Endometrial microvascular endothelial cells (primary cell): Measurements from ENCODE around the gene PRRT3. TPM values are rescaled to one million over a fixed set of nuclear protein-coding genes. Genes with fewer than 3 reads are reported as not detected.
"Not testable (repeated sequence)": the region's sequence is repeated elsewhere in the genome, so short reads cannot be mapped to it uniquely, and the experiment has no call there.

Source experiments
- in situ Hi-C: cut with HindIII; loops from 2 replicates; pipeline ENCODE4 v1.10.0; 2017; ENCODE audit warnings: low sequenced_read_pairs, low pct_unique_long_range_greater_than_20kb; ENCODE audit errors: inconsistent ontology term
- total RNA-seq: library from RNA; depleted of rRNA; stranded (reverse); fragments of >200 nt; gene quantifications from one replicate; pipeline ENCODE4 v1.2.3, GENCODE V29; 2015; ENCODE audit errors: inconsistent ontology term

The PRRT3 gene
- total RNA-seq, 1 donor from 2014 or later: 0.93 TPM

DNA sequence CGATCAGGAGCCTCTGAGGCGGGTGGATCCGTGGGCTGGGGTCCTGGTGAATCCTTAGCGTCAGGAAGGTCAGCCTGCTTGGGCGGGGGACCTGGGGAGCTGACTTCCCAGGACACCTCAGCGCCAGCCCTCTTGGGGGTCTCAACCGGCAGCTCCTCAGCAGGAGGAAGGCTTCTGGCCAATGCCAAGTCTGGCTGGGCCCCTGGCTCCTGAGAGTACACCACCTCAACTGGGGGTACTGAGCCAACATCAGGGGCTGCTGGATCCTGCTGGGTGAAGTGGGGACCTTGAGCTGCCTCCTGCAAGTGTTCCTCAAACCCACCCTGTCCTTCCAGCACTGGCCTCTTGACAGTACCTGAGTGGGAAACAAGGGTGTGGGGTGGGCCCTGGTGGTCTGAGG lies 3.1 kb downstream of the PRRT3 start:
- in situ Hi-C loops: no loop called here

DNA sequence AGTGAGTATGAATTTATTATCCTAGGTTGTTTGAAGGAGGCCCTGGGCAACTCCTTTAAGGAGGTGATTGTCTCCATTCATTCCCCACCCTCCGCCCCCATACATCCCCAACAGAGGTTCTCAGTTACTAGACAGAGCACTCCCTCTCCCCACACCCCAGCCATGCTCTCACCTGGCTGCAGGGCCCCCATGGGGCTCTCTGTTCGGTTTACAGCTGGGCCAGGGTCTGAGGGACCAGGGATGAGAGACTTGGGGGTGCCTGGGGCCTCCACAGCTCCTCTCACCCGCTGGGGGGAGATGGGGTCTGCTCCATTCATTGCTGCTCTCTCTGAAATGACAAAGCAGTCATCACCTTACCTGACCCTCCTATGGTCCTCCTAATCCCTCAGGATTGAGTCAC lies 3.6 kb downstream of the PRRT3 start:
- in situ Hi-C loops: no loop called here

DNA sequence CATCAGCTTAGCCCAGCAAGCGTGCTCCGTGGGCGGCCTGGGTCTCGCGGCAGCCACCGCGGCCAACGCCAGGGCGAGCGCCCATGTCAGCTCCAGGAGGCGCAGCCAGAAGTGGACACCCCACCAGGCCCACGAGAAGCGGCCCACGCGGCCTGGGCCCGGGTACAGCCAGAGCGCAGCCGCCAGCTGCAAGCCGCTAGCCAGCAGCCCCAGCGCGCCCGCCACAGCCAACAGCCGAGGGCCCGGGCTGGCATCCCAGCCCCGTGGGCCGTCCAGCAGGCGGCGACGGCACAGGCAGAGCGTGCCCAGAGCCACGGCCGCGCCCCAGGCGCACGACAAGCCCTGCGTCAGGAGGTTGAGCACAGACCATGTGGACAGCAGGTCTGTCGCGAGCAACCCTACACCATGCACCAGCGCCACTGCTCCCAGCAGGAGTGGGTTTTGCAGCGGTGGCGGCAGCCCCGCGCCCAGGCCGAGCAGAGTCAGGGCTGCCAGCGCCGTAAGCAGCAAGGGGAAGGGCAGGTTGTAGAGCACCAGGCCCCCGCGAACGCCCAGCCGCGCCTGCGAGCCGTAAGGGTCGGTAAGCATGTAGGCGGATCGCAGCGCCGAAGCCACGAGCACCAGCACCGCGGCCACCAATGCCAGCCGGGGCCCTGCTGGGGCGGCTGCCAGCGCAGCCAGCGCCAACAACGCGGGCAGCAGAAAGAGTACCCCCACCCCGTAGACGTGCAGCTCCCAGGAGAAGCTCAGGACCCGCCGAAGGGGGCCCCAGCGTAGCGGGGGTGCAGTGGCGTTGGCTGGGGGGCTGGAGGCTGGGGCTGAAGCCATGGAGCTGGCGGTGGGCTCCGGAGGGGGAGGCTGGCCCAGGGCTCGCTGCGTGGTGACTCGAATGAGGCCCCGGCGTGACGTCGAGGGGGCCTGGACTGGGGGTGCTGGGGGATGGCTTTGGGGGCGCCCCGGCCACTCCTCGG lies 4.9 kb downstream of the PRRT3 start:
- in situ Hi-C loops: no loop called here

DNA sequence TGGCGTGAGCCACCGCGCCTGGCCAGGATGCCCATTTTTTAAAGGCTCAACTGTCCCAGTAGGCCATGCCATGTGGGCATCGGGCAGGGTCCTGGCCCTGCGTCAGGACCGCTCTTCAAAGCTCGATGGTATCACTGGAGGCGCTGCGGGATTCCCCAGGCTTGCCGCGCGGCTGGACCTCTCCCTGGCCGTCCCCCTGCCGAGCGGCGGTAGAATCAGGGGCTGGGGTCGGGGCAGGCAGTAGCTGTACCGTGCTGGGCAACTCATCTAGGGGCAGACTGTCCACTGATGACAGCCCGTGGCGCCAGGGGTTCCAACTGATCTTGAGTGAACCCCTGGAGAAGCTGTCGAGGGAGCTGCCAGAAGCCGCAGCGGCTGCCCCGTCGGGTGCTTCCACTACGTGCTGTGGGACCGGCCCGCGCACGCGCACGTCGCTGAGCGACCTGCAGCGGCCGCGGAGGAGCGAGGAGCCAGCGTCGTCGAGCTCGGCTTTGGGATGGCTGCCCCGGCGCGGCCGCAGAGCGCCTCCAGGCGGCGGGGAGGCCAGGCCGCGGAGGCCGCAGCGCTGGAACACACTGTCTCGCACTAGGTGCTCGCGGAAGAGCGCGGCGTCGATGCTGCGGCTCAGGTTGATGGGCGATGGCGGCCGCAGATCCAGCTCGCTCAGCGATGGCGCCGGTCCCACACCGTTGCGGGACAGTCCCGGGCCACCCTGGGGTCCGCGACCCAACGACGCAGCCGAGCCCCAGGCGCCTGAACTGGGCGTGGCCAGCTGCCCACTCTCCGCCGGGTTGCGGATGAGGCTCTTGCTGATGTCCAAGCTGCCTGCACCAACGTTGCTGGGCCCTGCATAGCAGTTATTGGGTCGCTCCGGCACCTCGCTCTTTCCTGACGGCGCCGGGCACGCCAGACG lies 5.8 kb downstream of the PRRT3 start:
- in situ Hi-C loops: no loop called here

DNA sequence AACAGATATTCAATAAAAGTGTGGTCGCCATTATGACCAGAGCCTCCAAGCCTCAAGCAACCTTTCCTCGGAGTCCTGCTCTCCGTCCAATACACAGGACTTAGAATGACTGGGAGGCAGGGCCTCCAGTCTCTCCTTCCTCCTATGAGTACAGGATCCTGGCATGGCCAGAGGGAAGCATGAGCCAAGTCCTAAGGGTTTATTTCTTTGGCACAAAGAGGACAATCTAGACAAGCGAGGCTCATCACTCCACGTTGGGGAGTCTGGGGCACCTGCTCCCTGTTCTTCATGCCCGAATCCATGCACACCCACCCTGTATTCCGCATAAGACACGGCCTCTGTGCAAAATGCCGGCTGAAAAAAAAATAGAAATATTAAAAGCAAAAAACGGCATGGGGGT lies 6.8 kb downstream of the PRRT3 start:
- in situ Hi-C loops: no loop called here

DNA sequence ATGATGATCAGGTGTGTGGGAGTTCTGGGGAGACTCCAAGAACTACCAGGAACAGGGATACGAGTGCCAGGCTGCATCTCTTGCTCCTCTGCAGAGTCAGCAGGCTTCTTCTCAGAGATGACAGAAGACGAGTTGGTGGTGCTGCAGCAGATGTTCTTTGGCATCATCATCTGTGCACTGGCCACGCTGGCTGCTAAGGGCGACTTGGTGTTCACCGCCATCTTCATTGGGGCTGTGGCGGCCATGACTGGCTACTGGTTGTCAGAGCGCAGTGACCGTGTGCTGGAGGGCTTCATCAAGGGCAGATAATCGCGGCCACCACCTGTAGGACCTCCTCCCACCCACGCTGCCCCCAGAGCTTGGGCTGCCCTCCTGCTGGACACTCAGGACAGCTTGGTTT lies 7.9 kb downstream of the PRRT3 start:
- in situ Hi-C loops: no loop called here

DNA sequence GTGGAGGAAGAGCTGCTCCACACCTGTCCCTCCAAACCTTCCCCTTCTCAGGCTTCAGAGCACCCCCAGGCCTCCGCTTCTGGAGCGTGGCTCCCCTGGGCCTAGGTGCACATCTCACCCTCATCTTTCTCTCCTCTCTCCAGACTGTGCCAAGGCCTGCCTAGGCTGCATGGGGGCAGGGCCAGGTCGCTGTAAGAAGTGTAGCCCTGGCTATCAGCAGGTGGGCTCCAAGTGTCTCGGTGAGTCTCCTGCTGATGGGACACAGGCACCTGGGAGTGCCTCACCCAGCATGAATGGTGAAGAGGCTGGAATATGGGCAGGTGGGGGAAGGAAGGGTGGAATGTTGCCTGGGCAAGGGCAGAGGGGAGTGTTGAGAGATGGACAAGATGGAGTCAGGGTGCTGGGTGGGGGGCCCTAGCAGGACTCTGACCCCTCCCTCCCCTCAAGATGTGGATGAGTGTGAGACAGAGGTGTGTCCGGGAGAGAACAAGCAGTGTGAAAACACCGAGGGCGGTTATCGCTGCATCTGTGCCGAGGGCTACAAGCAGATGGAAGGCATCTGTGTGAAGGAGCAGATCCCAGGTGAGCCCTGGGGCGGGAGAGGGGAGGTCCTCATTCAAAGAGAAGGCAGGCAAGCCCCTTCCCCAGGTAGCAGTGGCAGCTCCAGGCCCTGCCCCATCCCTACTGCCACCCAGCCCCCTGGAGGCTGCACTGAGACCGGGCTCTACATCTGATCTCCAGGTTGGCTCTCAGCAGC lies 9.1 kb downstream of the PRRT3 start:
- in situ Hi-C loops: no loop called here

DNA sequence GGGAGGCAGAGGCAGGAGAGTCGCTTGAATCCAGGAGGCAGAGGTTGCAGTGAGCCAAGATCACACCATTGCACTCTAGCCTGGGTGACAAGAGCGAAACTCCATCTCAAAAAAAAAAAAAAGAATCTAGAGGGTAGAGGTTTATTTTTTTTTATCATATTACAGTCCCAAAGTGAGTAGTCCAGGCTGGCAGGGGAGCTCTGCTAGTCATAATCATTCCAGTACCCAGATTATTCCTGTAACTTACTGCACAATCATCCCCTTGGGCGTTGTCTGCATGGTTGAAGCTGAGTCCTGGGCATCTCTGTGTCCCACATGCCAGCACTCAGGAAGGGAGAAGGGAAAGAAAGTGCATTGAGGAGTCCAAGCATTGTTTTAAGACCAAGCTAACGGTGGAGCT lies 10.0 kb downstream of the PRRT3 start:
- in situ Hi-C loops: no loop called here

DNA sequence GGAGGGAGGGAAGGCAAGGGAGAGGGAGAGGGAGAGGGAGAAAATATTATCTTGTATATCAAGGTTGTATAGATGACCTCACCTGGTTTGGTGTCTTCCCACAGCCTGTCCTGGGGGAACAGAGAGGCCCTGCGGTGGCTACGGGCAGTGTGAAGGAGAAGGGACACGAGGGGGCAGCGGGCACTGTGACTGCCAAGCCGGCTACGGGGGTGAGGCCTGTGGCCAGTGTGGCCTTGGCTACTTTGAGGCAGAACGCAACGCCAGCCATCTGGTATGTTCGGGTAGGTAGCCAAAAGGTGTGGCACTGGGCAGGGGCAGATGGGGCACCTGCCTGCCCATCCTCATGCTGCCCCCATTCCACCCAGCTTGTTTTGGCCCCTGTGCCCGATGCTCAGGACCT lies 11.5 kb downstream of the PRRT3 start:
- in situ Hi-C loops: no loop called here

DNA sequence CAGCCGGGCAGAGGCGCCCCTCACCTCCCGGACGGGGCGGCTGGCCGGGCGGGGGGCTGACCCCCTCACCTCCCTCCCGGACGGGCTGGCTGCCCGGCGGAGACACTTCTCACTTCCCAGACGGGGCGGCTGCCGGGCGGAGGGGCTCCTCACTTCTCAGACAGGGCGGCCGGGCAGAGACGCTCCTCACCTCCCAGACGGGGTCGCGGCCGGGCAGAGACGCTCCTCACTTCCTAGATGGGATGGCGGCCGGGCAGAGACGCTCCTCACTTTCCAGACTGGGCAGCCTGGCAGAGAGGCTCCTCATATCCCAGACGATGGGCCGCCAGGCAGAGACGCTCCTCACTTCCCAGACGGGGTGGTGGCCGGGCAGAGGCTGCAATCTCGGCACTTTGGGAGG lies 12.3 kb downstream of the PRRT3 start:
- in situ Hi-C loops: not testable (repeated sequence)

DNA sequence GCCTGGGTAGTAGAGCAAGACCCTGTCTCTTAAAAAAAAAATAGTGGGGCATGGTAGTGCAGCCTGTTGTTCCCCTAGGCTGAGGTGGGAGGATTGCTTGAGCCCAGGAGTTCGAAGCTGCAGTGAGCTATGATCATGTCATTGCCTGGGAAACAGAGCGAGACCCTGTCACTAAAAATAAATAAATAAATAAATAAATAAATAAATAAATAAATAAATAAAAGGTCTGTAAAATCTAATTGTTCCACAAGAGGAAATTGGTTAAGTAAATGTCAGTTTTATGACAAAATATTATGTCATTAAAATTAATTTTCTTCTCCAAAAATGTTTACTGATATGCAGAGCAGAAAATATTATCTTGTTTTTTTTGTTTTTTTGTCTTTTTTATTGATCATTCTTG lies 13.2 kb downstream of the PRRT3 start:
- in situ Hi-C loops: no loop called here

DNA sequence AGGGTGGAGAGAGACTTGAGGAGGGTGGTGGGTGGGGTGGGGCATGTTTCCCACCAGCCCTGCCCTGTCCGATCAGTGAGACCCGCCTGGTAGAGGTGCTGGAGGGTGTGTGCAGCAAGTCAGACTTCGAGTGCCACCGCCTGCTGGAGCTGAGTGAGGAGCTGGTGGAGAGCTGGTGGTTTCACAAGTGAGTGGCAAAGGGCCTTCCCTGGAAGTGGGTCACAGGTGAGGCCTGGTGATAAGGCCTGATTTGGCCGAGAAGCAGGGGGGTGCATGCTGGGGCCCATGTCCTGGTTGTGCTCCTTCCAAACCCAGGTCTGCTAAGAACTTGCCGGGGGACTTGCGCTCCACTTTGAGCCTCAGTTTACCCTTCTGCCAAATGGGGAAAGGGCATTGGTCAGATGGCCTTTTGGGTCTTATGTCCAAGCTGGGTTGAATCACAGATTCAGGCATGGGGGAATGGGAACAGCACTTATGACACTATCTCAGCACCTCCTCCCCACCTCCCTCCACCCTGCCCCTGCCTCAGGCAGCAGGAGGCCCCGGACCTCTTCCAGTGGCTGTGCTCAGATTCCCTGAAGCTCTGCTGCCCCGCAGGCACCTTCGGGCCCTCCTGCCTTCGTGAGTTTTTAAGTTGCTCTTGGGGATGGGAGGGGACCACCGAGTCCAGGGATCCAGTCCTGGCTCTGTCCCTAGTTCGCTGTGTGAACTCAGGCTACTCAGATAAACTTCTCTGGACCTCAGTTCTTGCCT lies 14.5 kb downstream of the PRRT3 start:
- in situ Hi-C loops: no loop called here

DNA sequence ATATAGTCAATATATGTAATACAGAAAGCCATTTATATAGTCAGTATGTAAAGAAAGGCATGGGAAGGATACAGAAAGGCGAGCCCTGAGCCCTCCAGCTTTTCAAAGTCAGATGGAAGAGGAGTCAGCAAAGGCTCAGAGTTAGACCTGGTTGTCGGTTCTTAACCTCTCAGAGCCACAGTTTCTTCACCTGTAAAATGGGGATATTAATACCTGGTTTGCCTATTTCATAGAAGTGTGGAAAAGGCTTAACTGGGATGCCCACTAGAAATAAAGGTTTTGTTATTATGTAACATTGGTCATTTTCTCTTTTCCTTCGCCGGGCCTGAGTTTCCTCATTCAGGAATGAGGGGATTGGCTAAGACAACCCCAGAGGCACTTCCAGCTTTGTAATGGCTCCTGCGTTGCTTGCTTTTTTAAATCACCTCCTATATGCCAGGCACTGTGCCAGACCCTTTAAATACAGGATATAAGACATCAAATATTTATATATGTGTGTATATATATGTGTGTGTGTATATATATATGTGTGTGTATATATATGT lies 16.2 kb downstream of the PRRT3 start:
- in situ Hi-C loops: no loop called here

DNA sequence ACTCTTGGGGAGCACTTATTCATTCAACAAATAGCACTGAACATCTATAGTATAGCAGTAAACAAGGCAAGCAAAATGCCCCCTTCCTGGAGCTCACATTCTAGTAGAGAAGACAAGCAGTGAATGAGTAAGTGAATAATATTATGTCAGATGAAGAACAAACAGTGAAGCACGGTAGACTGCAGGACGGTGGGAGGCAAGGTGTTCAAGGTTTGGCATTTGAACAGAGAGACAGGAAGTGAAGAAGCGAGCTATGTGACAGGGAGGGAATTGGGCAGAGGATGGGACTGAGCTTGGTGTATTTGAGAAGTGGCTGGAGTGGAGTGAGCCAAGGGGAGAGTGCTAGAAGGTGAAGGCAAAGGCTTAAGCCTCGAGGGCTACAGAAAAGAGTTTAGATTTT lies 17.2 kb downstream of the PRRT3 start:
- in situ Hi-C loops: no loop called here

DNA sequence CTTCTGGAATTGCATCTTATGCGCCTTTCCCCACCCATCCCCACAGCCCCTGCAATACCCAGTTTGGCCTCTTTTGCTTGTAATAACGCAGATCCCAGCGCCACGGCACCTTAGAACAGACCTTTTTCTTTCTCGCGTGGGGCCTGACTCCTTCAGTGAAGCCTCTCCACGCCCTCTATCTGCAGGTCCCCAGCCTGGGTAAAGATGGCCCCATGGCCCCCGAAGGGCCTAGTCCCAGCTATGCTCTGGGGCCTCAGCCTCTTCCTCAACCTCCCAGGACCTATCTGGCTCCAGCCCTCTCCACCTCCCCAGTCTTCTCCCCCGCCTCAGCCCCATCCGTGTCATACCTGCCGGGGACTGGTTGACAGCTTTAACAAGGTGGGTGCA lies 18.0 kb downstream of the PRRT3 start:
- in situ Hi-C loops: no loop called here

DNA sequence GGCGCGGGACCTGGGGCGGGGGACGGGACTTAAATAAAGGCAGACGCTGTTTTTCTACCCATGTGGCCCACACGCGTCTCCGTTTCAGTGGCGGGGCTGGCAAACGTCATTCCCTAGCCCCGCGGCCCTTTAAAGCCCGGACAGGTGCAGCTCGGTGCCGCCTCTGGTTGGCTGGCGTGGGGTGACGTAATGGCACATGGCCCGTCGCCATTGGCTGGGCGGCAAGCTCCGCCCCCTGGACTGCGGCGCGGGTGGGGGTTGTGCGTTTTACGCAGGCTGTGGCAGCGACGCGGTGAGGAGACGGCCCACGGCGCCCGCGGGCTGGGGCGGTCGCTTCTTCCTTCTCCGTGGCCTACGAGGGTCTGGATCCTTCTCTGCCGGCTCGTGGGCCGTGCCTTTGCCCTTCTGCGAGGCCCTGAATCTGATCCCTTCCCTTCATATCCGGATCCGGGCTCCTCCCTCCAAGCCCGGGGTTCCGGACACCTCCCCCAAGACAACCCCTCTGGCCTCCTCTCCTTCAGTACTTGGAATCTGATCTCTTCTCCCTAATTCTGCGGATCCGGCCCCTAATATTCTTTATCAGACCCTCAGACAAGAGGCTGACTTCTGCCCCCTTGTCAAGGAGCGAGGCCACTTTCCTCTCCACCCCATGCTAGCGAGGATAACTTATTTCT lies 18.5 kb downstream of the PRRT3 start, which contains the start of gene CRELD1:
CRELD1 (plus strand) TSS at position 274 of the 674 bp plus-strand sequence. CDS start 605 bp downstream, outside the sequence.
- in situ Hi-C loops: no loop called here

DNA sequence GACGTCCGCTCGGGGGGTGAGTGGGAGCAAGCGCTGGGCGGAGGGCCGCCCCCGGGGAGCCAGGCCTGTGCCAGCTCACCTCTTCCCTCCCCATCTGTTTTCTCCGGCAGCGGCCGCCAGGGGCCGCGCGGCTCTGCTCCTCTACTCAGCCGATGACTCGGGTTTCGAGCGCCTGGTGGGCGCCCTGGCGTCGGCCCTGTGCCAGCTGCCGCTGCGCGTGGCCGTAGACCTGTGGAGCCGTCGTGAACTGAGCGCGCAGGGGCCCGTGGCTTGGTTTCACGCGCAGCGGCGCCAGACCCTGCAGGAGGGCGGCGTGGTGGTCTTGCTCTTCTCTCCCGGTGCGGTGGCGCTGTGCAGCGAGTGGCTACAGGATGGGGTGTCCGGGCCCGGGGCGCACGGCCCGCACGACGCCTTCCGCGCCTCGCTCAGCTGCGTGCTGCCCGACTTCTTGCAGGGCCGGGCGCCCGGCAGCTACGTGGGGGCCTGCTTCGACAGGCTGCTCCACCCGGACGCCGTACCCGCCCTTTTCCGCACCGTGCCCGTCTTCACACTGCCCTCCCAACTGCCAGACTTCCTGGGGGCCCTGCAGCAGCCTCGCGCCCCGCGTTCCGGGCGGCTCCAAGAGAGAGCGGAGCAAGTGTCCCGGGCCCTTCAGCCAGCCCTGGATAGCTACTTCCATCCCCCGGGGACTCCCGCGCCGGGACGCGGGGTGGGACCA lies 19.2 kb downstream of the PRRT3 start:
- in situ Hi-C loops: no loop called here
